Measurements from ENCODE around the gene HECA. TPM values are rescaled to one million over a fixed set of nuclear protein-coding genes. Genes with fewer than 3 reads are reported as not detected.

Gene HECA
- total and polyA plus RNA-seq, 2 of the 8 experiments (the other 6 are each of a cell fraction or from before 2014, with no cell fraction given) = 2.4 to 9.2 TPM

DNA sequence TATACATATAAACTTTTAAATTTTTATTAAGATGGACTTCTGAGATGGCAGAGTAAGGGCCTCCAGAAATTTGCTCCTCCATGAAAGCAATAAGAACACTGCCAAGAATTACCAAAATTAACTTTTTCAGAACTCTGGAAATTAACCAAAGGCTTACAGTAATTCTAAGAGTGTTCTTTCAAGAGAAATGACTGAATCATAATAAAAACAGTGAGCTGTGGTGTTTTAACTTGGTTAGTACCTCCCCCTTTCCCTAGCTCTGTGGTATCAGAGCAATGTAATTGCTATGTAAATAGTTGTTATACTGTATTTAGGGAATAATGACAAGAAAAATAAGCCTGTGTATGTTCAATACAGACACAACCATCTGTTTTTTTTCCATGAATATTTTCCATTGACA, 19.0 kb downstream of the HECA start:
- Histone ChIP-seq H2BK20ac (ENCODE audit: low read length) (no peak overlapping the region), H3K27ac (ENCODE audit: low read depth, low read length) (no peak overlapping the region), H3K56ac (replicated peaks; ENCODE audit: insufficient read length, low read depth, low read length) (no peak overlapping the region), H3K79me1 (ENCODE audit: low read depth, low read length) (no peaks in the 10 kb centered on the region), H2AFZ (ENCODE audit: low read length) (no peak overlapping the region), H3K4me3 (ENCODE audit: extremely low read depth in 1 of 4, insufficient read depth in 2 of 4, low read depth in 3 of 4, low read length in 4 of 4) (no peak overlapping the region), H3K27me3 (replicated peaks in 1 of 4; ENCODE audit: control insufficient read depth in 3 of 4, extremely low read depth in 1 of 4, insufficient read depth in 3 of 4, low read length in 3 of 4) (no peaks in the 10 kb centered on the region), H4K91ac (replicated peaks; ENCODE audit: insufficient read length, low read length) (no peak overlapping the region), H3K9me3 (ENCODE audit: insufficient read depth in 2 of 2, low read depth in 1 of 2, low read length in 1 of 2) (no peaks in the 10 kb centered on the region), H2BK5ac (ENCODE audit: low read depth, low read length) (no peak overlapping the region), H3K4me2 (ENCODE audit: insufficient read depth in 1 of 2, low read depth in 2 of 2, low read length in 2 of 2) (no peak overlapping the region), H4K5ac (ENCODE audit: insufficient read length, low read depth, low read length) (no peak overlapping the region), H3K36me3 (ENCODE audit: control insufficient read depth in 2 of 4, insufficient read depth in 4 of 4, low read length in 3 of 4) (no peaks in the 10 kb centered on the region; a peak in 1 of 8 replicates), H2BK12ac (ENCODE audit: low read depth, low read length) (no peak overlapping the region), H2BK15ac (ENCODE audit: low read length) (no peak overlapping the region), H3K14ac (ENCODE audit: insufficient read length) (no peak overlapping the region), H2AK5ac (ENCODE audit: low read depth, low read length) (no peak overlapping the region), H3K23me2 (ENCODE audit: low read depth, low read length) (no peaks in the 10 kb centered on the region), H4K20me1 (replicated peaks in 1 of 2; ENCODE audit: control insufficient read depth in 1 of 2, insufficient read depth in 2 of 2, low read length in 2 of 2) (no peaks in the 10 kb centered on the region), H3K18ac (ENCODE audit: extremely low read depth, low read length) (no peak overlapping the region), H4K8ac (ENCODE audit: extremely low read depth, insufficient read depth, low read length) (no peak overlapping the region), H3K9ac (replicated peaks in 1 of 4; ENCODE audit: extremely low read depth in 1 of 4, low read depth in 3 of 4, low read length in 3 of 4) (no peak overlapping the region), H3K79me2 (ENCODE audit: control insufficient read depth in 1 of 2, insufficient read depth in 2 of 2, low read length in 2 of 2) (peaks cover 0 to 14% of the 10 kb centered on the region in 2 experiments; a peak in 2 of 4 replicates), H2BK120ac (replicated peaks; ENCODE audit: low read depth, low read length) (no peak overlapping the region), H3K4ac (replicated peaks; ENCODE audit: insufficient read length, low read depth, low read length) (no peak overlapping the region), H3K23ac (ENCODE audit: insufficient read length) (no peak overlapping the region), H3K4me1 (replicated peaks in 1 of 4; ENCODE audit: control insufficient read depth in 3 of 4, insufficient read depth in 4 of 4, low read length in 3 of 4) (peaks cover 0 to 4% (median 0%) of the 10 kb centered on the region in 4 experiments; a peak in 2 of 7 replicates)
- FAIRE-seq (no peak), DNase-seq (ENCODE audit: low read depth in 1 of 2, low spot score in 2 of 2) (no peak)
- CTCF ChIA-PET (ENCODE audit: partially characterized antibody) = no interaction called here
- POLR2A ChIA-PET (ENCODE audit: partially characterized antibody) = no interaction called here
- no peak for TF ChIP-seq YY1 (IDR thresholded peaks at IDR 0.05; ENCODE audit: low read depth, low read length)
- no peak for TF ChIP-seq RAD21 (IDR thresholded peaks at IDR 0.05 in 1 of 2, conservative IDR thresholded peaks at IDR 0.05 in 1 of 2; ENCODE audit: low read depth in 2 of 2, low read length in 2 of 2)
- TF ChIP-seq, protein P1, sequence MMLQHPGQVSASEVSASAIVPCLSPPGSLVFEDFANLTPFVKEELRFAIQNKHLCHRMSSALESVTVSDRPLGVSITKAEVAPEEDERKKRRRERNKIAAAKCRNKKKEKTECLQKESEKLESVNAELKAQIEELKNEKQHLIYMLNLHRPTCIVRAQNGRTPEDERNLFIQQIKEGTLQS (IDR thresholded peaks at IDR 0.05; ENCODE audit: insufficient read depth, low read depth, low read length) = no peak
- TF ChIP-seq, protein P2, sequence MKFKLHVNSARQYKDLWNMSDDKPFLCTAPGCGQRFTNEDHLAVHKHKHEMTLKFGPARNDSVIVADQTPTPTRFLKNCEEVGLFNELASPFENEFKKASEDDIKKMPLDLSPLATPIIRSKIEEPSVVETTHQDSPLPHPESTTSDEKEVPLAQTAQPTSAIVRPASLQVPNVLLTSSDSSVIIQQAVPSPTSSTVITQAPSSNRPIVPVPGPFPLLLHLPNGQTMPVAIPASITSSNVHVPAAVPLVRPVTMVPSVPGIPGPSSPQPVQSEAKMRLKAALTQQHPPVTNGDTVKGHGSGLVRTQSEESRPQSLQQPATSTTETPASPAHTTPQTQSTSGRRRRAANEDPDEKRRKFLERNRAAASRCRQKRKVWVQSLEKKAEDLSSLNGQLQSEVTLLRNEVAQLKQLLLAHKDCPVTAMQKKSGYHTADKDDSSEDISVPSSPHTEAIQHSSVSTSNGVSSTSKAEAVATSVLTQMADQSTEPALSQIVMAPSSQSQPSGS (IDR thresholded peaks at IDR 0.05; ENCODE audit: low read length) = no peak
- TF ChIP-seq JUND (IDR thresholded peaks at IDR 0.05; ENCODE audit: low read length) = no peak
- TF ChIP-seq BACH1 (IDR thresholded peaks at IDR 0.05; ENCODE audit: low read length) = no peak
- TF ChIP-seq SRF (IDR thresholded peaks at IDR 0.05; ENCODE audit: low read depth, low read length) = no peak
- no peak for TF ChIP-seq TAF1 (IDR thresholded peaks at IDR 0.05; ENCODE audit: low read depth, low read length)
- no peak for TF ChIP-seq CBX5 (IDR thresholded peaks at IDR 0.05; ENCODE audit: low read depth, low read length)
- no peak for TF ChIP-seq GTF2F1 (IDR thresholded peaks at IDR 0.05; ENCODE audit: borderline replicate concordance, low read depth, low read length)
- no peak for TF ChIP-seq BRCA1 (IDR thresholded peaks at IDR 0.05; ENCODE audit: low read depth, low read length)
- no peak for TF ChIP-seq BCL11A (IDR thresholded peaks at IDR 0.05; ENCODE audit: low read depth in 2 of 2, low read length in 2 of 2)
- no peak for TF ChIP-seq RBBP5 (IDR thresholded peaks at IDR 0.05; ENCODE audit: borderline replicate concordance, low read depth, low read length)
